ENCODE results near the gene CHST11. TPM values are rescaled to one million over a fixed set of nuclear protein-coding genes. Genes with fewer than 3 reads are reported as not detected.

The CHST11 gene
- total RNA-seq, 4 donors from 2014 or later = 5.7 to 15.7 (median 7.1) TPM

- intact Hi-C loops (cut with DNase I) = no loop called here
- H3K27ac ChIP-seq (replicated peaks in 1 of 4) = no peak overlapping the region
These were observed 29.6 kb downstream of the CHST11 start for GRCh38 chr12:104486363-104486750.

DNA sequence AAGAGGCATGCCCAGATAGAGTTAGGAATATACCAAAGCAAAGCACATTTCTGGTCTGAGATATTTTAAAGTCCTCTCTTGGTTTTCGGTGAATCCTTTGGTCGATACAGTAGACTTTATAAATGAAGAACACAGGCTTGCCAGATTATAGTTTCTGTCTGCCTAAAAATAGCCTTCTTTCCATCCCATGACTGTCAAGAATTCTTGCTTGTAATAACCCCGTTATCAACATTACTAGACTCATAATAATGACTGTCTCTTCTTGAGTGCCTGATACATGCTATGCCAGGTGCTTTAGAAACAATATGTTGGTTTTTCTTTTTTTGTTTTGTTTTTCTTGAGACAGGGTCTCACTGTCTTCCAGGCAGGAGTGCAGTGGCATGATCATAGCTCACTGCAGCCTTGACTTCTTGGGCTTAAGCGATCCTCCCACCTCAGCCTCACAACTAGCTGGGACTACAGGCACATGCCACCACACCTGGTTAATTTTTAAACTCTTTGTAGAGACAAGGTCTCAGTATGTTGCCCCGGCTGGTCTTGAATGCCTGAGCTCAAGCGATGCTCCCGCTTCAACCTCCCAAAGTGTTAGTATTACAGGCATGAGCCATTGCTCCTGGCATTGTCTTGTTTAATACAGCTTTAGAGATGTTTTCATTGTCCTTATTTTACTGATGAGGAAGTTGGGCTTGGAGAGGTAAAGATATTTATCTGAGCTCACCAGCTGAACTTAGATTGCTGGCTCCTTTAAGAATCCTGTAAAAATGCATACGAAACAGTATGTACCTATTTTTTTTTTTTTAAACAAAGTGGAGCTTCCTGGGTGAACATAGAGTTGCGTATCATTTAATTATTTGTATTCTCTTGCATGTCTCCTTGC lies 30.4 kb downstream of the CHST11 start:
- 70% methylated on average over 9 of the region's 9 CpGs for WGBS
- intact Hi-C loops (cut with DNase I) = no loop called here

More at GRCh38 chr12:104486363-104486750, 29.6 kb downstream of the CHST11 start:
- H3K36me3 ChIP-seq = no peaks in the 10 kb centered on the region
- no peak for DNase-seq (ENCODE audit: extremely low spot score)
- H3K4me1 ChIP-seq = peaks cover 0 to 21% (median 19%) of the 10 kb centered on the region in 4 donors
- H3K4me3 ChIP-seq = no peak overlapping the region
- TF ChIP-seq POLR2A (IDR thresholded peaks at IDR 0.05; ENCODE audit: low read depth) (no peak), POLR2AphosphoS5 (IDR thresholded peaks at IDR 0.05) (no peak), EP300 (IDR thresholded peaks at IDR 0.05) (no peak)
- TF ChIP-seq, protein P1, sequence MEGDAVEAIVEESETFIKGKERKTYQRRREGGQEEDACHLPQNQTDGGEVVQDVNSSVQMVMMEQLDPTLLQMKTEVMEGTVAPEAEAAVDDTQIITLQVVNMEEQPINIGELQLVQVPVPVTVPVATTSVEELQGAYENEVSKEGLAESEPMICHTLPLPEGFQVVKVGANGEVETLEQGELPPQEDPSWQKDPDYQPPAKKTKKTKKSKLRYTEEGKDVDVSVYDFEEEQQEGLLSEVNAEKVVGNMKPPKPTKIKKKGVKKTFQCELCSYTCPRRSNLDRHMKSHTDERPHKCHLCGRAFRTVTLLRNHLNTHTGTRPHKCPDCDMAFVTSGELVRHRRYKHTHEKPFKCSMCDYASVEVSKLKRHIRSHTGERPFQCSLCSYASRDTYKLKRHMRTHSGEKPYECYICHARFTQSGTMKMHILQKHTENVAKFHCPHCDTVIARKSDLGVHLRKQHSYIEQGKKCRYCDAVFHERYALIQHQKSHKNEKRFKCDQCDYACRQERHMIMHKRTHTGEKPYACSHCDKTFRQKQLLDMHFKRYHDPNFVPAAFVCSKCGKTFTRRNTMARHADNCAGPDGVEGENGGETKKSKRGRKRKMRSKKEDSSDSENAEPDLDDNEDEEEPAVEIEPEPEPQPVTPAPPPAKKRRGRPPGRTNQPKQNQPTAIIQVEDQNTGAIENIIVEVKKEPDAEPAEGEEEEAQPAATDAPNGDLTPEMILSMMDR (IDR thresholded peaks at IDR 0.05) = no peak
- whole genome bisulfite sequencing = 81% methylated on average over 6 of the region's 7 CpGs
- no peaks in the 10 kb centered on the region for H3K27me3 ChIP-seq
- H3K9me3 ChIP-seq = no peaks in the 10 kb centered on the region

GRCh38 chr12:104488374-104488773 lies 31.6 kb downstream of the CHST11 start:
- intact Hi-C loops (cut with DNase I) = no loop called here
- WGBS = 87% methylated on average over 13 of the region's 13 CpGs
- no peaks in the 10 kb centered on the region for H3K36me3 ChIP-seq
- peaks cover 0 to 21% (median 18%) of the 10 kb centered on the region in 4 donors for H3K4me1 ChIP-seq
- no peaks in the 10 kb centered on the region for H3K27me3 ChIP-seq
- H3K9me3 ChIP-seq = no peaks in the 10 kb centered on the region
- no peak overlapping the region for H3K4me3 ChIP-seq
- no peak overlapping the region for H3K27ac ChIP-seq (replicated peaks in 1 of 4)
- no peak for DNase-seq (ENCODE audit: extremely low spot score)
- TF ChIP-seq, protein P1 (IDR thresholded peaks at IDR 0.05) = no peak
- TF ChIP-seq POLR2AphosphoS5 (IDR thresholded peaks at IDR 0.05) = no peak
- TF ChIP-seq EP300 (IDR thresholded peaks at IDR 0.05) = no peak
- no peak for TF ChIP-seq POLR2A (IDR thresholded peaks at IDR 0.05; ENCODE audit: low read depth)

More for the DNA sequence above, 30.4 kb downstream of the CHST11 start:
- DNase-seq (ENCODE audit: extremely low spot score) = no peak
- Histone ChIP-seq H3K27me3 (no peaks in the 10 kb centered on the region), H3K4me3 (no peak overlapping the region), H3K36me3 (no peaks in the 10 kb centered on the region), H3K27ac (replicated peaks in 1 of 4) (no peak overlapping the region), H3K4me1 (peaks cover 0 to 21% (median 19%) of the 10 kb centered on the region in 4 donors), H3K9me3 (no peaks in the 10 kb centered on the region)
- TF ChIP-seq, protein P1 (IDR thresholded peaks at IDR 0.05) = no peak
- TF ChIP-seq POLR2A (IDR thresholded peaks at IDR 0.05; ENCODE audit: low read depth) = no peak

GRCh38 chr12:104490186-104490585 lies 33.4 kb downstream of the CHST11 start:
- no peaks in the 10 kb centered on the region for H3K36me3 ChIP-seq
- 95% methylated on average over 3 of the region's 4 CpGs for WGBS
- DNase-seq (ENCODE audit: extremely low spot score) = no peak
- H3K4me3 ChIP-seq = no peak overlapping the region
- H3K27me3 ChIP-seq = no peaks in the 10 kb centered on the region
- intact Hi-C loops (cut with DNase I) = no loop called here
- H3K27ac ChIP-seq (replicated peaks in 1 of 4) = no peak overlapping the region
- H3K9me3 ChIP-seq = no peaks in the 10 kb centered on the region
- TF ChIP-seq, protein P1 (IDR thresholded peaks at IDR 0.05) = no peak
- TF ChIP-seq POLR2AphosphoS5 (IDR thresholded peaks at IDR 0.05) (no peak), EP300 (IDR thresholded peaks at IDR 0.05) (no peak), POLR2A (IDR thresholded peaks at IDR 0.05; ENCODE audit: low read depth) (no peak)
- H3K4me1 ChIP-seq = peaks cover 0 to 21% (median 18%) of the 10 kb centered on the region in 4 donors

All from esophagus muscularis mucosa (tissue), 4 donors.